Activated CD4-positive, alpha-beta T cell treated with anti-CD3 and anti-CD28 coated beads, Interleukin-2, amount 50 U/mL, for 24 hours (primary cell): Measurements from ENCODE around the gene KRT32.
A peak's percentile ranks its signal among the peaks of the same experiment; 100 is the strongest.

Experiments used
- DNase-seq, 2 donors: peaks; one replicate each; pipeline ENCODE4 v3.0.0-alpha.2; 2020; ENCODE audit warnings: low read depth in 1 of 2, low spot score in 1 of 2

KRT32 gene

DNA sequence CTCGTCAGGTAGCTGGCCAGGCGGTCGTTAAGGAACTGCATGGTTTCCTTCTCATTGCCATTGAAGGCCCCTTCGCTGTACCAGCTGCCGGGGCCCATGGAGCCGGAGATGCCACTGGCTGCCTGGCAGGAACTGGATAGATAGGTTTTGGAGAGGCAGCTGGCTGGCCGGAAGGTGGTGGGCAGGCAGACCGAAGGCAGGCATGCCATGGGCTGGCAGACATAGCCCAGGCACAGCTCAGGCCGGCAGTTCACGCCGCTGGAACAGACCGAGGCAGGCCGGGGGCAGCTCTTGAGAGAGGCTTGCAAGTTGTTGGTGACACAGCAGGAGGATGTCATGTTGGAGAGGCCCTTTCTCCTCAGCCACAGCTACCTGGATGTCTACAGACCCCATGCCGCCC, at the start of gene KRT32:
TSS of gene KRT32 (minus strand) at position 399 of the 400 bp plus-strand sequence. CDS start at position 338, 61 bp downstream.
- no peak for DNase-seq

DNA sequence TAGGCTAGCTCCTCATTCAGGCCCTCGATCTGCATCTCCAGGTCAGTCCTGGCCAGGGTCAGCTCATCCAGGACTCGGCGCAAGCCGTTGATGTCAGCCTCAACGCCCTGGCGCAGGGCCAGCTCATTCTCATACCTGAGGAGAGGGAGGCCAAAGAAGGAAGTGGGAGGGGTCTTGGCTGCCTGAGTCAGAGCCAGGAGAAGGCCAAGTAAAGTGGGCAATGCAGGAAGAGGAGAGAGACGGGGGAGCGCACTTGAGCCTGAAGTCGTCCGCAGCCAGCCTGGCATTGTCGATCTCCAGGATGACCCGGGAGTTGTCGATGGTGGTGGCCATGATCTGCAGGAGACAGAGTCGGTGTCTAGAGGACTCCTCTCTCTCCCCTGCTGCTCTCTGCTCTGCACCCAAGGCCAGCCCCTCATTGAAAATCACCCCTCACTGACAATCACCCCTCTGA, 49.7 kb upstream of the KRT32 start:
- no peak for DNase-seq

DNA sequence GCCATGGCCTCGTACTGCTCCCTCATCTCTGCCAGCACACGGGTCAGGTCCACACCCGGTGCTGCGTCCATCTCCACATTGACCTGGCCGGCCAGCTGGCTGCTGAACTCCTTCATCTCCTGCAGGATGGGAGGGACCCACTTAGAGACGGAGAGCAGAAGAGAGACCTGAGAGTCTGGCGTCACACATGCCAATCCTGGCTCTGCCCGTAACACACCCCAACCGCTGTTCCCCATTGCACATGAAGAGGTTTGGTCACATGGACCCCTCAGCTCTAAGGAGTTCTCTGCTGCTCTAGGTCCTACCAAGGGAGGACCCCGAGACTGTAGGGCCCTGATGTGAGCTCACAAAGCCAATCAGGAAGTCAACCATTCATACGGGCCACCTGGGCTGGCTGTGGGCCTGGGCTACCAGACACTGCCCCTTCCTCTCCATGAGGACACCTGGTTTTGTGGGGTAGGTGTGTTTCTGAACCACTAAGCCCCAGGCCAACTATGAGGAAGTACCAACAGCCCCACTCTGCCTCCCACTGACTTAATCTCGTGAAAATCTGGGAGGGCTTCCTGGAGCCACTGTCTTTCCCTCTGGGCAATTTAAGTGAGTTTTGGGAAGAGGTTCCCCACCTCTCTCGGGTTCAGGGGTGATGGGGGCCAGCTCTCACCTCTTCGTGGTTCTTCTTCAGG, 49.1 kb upstream of the KRT32 start:
- DNase-seq, result no peak

DNA sequence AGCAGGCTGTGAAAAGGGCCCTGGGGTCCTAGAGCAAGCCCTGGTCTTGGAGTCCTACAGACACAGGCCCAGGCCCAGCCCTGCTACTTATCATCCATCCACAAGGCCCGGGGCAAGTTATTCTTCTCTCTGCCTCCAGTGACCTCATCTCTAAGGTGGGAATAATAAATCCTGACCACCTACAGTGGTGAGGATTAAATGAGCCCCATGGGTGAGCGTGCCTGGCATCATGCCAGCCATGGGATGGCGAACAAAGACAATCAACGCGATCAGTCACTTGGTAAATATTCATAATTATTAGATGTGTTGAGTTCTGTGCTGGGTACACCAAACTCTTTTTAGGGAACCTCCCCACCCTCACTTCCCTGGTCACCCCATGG, 46.0 kb upstream of the KRT32 start:
- no peak for DNase-seq

DNA sequence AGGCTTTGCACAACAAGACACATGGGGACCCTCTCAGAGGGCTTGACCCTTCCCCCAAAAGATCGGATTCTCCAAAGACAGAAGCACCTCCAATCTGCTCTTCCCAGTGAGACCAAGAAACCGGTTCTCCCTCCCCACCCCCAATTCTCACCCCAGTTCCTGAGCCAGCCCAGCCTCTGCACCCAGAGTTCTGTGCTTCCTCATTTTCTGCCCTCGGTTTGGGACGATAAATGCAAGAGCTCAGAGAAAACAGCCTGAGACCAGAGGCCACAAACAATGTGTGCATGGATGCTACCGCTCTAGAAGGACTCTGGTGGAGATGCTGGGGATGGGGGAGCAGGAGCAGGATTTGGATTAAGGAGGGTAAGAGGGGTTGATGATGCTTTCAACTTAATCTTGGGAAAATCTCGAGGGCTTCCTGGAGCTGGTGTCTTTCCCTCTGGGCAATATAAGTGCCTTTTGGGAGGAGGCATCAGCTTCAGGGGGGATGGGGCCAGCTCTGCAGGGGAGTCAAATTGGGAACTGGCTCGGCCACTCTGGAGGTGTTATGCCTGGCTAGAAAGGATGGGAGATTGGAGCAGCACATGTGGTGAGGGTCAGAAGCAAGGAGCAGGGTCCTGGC, 45.5 kb upstream of the KRT32 start:
- DNase-seq, result no peak

DNA sequence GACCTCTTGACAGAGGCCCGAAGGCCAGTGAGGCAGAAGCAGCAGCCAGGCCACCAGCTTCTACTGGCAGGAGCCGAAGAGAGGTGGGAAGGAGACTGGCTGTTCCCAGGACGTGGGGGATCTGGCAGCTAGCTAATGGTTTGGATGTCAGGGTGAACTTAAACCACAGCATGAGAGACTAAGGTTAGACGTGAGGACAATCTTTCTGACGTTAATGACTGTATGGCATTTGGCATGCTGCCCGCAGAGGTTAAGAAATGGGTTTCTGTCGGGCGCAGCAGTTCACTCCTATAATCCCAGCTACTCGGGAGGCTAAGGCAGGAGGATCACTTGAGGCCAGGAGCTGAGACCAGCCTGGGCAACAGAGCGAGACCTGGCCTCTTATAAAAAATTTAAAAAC, 44.5 kb upstream of the KRT32 start:
- DNase-seq, result no peak

DNA sequence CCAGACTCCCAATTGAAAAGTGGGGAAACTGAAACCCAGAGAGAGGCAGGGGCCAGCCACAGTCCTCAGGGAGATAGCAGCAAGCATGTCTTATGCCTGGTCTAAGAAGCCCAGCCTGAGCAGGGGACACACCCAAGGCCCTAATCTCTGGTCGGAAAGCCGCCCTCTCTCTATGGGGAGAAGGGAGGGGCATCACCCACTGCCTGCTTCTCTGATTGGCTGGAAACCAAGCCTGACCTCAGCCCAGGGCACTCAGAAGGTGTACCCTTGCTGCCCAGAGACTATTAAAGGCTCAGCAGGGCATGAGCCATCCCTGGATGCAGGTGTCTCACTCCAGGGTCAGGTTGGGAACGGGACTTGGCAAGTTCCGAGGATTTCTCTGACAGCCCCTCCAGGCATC, 43.9 kb upstream of the KRT32 start:
- DNase-seq, result no peak

DNA sequence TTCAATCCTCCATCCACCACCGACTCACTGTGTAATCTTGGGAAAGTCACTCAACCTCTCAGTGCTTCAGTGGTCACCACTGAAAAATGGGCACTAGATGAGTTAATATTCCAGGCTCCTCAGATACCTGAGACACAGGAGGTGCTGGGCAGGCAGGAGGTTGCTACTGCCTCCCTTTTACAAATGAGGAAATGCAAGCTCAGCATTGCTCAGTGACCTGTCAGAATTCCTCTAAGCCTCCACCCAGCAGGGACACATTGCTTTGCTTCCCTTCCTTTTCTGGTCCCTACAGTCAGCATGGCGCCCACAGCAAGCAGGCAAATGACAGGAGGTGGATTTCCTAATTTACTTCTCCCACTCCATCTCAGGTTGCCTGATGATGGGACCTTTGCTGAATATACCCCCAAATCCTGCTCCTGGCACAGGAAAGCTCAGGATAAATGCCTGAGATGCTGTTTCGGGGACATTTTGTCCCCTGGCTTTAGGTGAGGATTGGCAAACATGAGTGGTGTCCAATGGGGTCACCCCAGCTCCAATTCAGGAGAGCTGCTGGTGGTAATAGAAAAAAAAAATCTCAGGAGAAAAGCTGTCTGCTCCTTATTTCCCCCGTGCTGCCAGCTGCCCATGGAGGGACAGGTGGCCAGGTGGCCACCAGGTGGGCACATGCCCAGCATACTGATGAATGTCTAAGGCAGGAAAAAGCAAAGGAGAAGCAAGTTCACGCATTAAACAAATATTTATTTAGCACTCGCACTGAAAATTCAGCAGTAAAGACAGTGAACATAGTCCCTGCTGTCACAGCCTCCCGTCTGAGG, 43.3 kb upstream of the KRT32 start:
- DNase-seq, result no peak

DNA sequence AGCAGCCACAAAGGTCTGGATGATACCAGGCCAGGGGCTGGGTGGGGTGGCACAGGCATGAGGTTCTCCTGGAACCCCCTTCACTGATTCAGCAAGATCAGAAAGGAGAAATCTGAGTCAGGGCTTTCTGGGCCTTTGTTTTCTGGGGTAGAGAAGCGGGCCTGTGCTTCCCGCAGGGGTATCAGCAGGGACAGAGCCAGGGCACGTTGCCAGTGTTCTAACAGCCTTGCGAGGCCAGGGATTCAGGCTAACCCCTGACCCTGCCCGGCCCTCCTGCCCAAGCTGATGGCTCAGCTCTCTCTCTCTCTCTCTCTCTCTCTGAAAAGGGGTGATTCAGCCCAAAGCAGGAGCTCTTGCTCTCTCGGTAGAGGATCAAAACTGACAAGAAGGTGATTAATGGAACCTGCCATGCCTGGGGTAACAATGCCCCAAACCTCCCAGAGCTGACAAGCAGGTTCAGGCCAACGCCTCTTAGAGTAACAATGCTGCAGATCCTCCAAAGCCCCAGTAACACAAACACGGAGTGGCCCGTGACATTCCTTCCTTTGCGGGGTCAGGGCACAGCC, 40.2 kb upstream of the KRT32 start:
- DNase-seq, result no peak

DNA sequence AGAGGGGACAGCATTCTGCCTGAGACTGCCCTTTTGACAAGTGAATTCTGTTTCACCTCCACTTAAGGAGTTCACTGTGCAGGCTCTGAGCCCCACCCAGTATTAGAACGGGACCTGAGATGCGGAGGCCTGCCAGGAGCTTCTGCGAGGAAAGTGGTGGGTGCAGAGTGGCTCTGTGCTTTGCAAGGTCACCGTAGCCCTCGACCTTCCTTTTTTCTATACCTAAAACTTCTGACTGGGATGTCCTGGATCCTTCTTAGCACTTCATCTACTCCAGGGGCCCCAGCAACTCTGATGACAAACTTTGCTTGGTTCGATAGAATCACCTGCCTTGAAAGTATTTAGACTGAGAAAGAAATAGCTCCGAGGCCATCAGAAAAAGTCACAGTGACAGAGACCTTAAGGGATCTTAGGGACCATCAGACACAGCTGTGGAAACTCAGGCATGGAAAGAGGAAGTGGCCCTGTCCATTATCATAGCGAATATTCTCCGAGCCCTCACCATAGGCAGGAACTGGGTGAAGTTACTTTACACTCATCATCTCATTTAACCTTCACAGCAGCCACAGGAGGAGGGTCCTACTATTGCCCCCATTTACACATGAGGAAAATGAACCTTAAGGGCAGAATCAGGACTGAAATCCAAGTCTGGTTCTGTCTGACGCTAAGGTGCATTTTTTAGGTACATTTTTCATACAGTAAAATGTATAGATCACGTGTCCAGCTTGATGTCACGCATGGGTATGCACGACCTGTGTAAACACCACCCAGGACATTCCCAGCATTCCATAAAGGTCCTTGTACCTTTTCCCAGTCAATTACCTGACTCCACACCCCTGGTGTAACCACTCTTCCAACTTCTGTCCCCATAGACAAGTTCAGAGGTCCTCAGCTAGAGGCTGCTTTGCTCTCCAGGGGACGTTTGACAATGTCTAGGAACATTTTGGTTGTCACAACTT, 38.9 kb upstream of the KRT32 start:
- DNase-seq, result no peak

DNA sequence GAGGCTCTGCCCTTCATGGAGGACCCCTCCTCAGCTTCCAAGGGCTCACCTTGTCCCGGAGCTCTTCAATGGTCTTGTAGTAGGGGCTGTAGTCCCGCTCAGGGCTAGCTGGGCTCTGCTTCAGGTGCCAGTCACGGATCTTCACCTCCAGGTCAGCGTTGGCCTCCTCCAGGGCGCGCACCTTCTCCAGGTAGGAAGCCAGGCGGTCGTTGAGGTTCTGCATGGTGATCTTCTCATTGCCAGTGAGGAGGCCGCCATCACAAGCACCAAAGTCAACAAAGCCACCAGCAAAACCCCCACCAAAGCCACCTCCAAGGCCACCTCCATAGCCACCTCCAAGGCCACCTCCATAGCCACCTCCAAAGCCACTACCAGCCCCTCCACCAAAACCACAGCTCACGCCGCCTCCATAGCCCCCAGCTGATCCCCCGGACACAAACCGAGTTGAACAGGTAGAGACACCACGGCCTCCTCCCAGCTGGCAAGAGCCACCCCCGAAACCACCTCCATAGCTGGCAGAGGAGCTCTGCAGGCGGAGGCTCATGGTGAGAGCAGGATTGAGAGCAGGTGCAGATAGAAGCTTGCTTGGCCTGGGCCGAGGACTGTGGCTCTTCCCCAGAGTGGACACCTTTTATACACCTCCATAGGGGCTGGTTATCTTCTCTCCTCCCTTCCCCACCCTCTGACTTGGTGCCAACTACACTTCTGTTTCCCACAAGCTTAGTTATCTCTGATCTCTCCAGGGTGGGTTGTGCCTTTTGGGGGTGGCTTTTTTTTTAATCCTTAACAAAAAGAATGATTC, 38.0 kb upstream of the KRT32 start, which contains the start of gene KRT13:
TSS of gene KRT13 (minus strand) at position 606 of the 802 bp plus-strand sequence. CDS start at position 544, 62 bp downstream.
- DNase-seq, result no peak

DNA sequence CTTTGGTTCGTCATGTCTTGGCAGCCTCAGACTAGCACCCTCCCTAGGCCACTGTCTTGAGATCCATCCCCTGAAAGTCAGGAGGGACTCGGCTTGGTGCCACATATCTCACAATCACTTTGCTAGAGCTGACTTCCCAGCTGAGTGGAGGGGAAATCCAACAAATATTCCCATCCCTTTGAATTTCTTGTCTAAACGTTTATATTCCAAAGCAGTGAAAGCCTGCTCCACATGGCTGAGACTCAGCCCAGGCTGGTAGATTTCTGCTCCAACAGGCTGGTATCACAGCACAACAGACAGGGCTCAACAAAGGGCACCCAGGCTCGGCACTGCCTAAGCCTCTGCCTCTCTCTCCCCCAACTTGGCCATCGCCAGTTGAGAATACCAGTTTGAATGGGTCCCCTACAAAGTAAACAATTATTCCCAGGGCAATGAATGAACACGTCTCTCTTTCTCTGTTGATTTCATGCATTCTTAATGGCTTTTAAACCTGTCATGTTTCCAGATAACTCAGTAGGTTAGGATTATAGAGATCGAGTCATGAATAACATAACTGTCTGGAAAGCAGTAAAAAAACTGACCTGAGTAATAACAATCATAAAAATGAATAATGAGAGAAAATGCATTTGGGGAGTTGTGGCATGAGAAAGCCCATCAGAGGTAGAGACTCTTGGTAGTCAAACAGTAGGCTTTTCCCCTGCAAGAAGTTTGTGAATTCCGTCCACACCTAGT, 37.2 kb upstream of the KRT32 start:
- DNase-seq, result no peak

DNA sequence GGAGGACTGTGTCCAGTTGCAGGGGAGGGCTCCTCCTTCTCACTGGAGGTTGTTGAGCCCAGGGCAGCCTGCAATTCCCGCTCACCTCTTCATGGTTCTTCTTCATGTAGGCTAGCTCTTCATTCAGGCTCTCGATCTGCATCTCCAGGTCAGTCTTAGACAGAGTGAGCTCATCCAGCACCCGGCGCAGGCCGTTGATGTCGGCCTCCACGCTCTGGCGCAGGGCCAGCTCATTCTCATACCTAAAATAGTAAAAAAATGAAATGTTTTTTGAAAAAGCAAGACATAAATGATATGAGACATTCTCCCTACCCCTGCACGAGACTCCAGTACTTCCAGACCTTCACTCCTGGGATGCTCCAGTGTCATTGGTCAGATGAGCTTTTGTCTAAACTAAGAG, 36.0 kb upstream of the KRT32 start:
- DNase-seq, result no peak

DNA sequence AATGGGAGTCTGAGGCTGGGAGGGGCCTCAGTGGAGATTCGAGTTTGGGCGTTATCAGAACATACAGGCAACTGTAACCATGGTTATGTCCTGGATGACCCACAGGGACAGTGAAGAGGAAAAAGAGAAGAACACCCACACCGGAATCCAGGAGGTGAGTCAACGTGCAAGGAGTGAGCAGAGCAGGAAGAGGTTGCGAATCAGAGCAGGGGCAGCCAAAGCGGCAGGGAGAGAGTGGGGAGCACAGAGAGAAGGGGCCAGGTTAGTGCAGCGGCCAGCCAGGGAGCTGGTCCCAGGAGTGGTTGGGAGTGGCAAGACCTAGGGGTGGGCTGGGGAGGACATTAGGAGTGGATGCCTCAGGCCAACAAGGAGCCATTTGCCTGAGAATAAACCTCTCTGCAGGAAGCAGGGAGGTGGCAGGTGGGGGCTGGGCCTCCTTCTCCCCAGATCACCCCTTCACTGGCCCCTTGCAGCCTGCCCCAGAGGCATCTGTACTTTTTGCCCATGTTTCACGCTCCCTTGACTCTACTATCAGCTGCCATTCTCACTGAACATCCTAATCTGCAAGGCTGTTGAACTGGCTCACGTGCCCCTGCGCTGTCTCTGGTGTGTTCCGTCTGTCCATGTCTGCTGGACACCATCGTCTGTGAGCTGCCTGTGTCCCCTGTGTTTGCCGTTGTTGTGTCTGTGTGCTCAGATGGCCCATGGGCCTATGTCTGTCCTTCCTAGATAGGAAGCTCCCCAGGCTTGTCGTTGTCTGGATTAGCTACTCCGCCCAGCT, 33.1 kb upstream of the KRT32 start:
- no peak for DNase-seq

DNA sequence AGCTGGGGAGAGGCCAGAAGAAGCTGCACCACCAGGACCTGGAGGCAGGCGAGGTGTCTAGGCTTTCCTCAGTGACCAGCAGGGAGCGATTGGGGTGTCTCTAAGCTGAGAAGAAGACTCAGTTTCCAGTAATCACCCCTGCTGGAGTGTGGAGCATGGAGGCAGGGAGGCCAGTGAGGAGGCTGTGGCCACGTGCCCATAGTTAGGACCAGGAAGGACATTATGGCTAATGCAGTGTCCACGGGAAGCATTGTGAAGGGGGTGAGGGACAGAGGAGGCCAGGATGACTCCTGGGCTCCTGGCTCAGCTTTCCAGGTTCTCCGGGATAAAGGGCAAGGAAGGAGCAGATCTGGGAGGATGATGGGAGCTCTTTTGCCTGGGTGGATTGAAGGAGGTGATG, 32.5 kb upstream of the KRT32 start:
- DNase-seq, result no peak

DNA sequence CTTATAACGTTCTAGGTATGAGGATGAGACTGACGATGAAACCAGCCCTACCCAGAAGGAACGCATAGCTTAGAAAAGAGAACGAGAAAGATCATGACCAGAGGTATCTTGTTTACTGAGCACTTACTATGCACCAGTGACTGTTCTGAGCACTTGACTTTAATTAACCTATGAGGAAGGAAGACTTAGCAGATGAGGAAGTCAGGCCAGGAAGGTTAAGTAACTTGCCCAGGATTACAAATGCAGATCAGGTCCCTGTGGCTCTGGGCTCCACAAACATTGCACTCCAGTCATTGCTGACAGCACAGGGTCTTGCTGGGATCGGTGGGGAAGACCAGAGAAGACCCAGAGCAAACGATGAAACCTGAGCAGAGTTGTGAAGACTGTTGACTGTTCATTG, 31.1 kb upstream of the KRT32 start:
- DNase-seq, result no peak

DNA sequence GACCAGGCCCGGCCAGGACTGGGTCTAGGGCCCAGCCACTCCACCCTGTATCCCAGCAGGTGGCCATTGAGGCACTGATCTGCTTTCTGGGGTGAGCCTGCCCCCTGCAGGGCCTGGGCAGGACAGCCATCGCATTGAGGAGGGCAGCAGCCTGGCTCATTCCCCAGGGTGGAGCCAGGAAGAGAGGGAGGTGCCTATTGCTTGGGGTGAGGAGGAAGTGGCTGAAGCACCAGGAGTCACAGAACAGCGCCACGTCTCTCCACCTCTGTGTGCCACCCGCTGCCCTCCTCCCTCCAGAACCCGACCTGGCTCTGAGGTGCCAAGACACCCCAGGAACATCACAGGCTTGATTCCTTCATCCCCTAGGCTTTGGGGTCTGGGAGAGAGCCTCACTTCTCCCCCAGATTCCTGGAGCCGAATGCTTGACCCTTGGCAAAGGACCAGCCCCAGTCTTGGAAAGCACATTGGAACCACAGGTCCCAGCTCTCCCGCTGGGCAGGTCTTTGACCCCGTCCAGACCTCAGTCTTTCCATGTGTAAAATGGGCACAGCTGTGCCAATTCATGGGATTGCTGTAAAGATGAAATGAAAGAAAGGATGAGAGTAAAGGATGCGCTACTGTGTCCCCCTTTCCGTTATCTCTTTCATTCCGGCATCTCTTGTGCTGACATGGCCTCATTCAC, 29.8 kb upstream of the KRT32 start:
- peak; percentile 9 to 46 for DNase-seq

DNA sequence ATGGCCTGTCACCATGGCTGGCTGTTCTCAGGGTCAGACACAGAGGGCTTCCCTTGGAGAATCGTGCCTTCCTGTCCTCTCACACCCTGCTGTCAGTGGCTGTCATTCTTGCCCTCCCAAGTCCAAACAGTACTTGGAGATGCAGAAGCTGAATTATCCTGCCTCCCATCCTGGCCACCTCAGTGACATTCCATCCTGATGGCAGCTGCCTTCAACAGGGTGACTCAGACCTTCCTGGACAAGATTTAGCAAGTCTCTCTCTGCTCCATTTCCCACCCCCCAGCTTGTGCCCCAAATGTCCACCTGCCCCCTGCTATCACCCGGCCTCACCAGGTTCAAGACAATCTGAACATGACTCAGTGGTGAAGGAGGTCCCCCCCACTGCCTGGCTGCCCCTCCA, 27.3 kb upstream of the KRT32 start:
- DNase-seq, result no peak
